K562 (cell line): ENCODE data around the gene JUP. TPM values are rescaled to one million over a fixed set of nuclear protein-coding genes. Genes with fewer than 3 reads are reported as not detected.

Experiments used
- ARID2 ChIP-seq: fragments of 450-650 bp; IDR thresholded peaks from 2 replicates; pipeline ENCODE4 v1.6.1; 2017; ENCODE audit warnings: antibody characterized with exemption, mild to moderate bottlenecking
- CBFA2T3 ChIP-seq: fragments of 450-650 bp; IDR thresholded peaks from 2 replicates; pipeline ENCODE4 v1.6.1; 2017
- CREB1 ChIP-seq, 2 experiments: sonication (generic) in 1 of 2; formaldehyde crosslinking in 1 of 2; IDR thresholded peaks; 2 replicates each; pipeline versions ENCODE4 v1.6.1 to v1.8.0; 2012 to 2022; ENCODE audit warnings: inconsistent platforms in 1 of 2, mild to moderate bottlenecking in 1 of 2, missing genetic modification reagents in 1 of 2, moderate library complexity in 1 of 2
- HDAC3 ChIP-seq: fragments of 450-650 bp; IDR thresholded peaks from 2 replicates; pipeline ENCODE4 v1.6.1; 2018; ENCODE audit warnings: borderline replicate concordance, mild to moderate bottlenecking, moderate library complexity; ENCODE audit not compliant: partially characterized antibody
- JUN ChIP-seq, 2 experiments: sonication (generic) in 1 of 2; formaldehyde crosslinking in 1 of 2; IDR thresholded peaks; 2 replicates each; pipeline versions ENCODE4 v1.6.1 to v1.8.0; 2012 to 2022; ENCODE audit warnings: borderline replicate concordance in 2 of 2, mild to moderate bottlenecking in 2 of 2, improper control_type of control experiment in 1 of 2, low read depth in 1 of 2, low read length in 1 of 2, missing genetic modification reagents in 1 of 2
- LCOR ChIP-seq: sonication (generic); formaldehyde crosslinking; IDR thresholded peaks from 2 replicates; pipeline ENCODE4 v1.8.0; 2022; ENCODE audit warnings: mild to moderate bottlenecking, missing genetic modification reagents
- NCOA4 ChIP-seq: fragments of 450-650 bp; IDR thresholded peaks from 2 replicates; pipeline ENCODE4 v1.6.1; 2018; ENCODE audit warnings: mild to moderate bottlenecking; ENCODE audit not compliant: partially characterized antibody
- NFXL1 ChIP-seq: fragments of 450-650 bp; formaldehyde crosslinking; IDR thresholded peaks from 2 replicates; pipeline ENCODE4 v1.4.0; 2021; ENCODE audit warnings: mild to moderate bottlenecking
- NRF1 ChIP-seq, 2 experiments: fragments of 450-650 bp; IDR thresholded peaks in 1 of 2; conservative IDR thresholded peaks in 1 of 2; 2 replicates each; pipeline ENCODE4 v1.6.1; 2014; ENCODE audit warnings: mild to moderate bottlenecking in 2 of 2
- POLR2B ChIP-seq: fragments of 450-650 bp; IDR thresholded peaks from 2 replicates; pipeline ENCODE4 v1.6.1; 2018; ENCODE audit warnings: low read depth; ENCODE audit not compliant: partially characterized antibody
- RUNX1 ChIP-seq: sonication (generic); IDR thresholded peaks from 2 replicates; pipeline ENCODE4 v1.6.1; 2016; ENCODE audit warnings: antibody characterized with exemption, low read depth
- SMAD1 ChIP-seq: fragments of 150-350 bp; IDR thresholded peaks from 2 replicates; pipeline ENCODE4 v1.6.1; 2014; ENCODE audit warnings: low read length, low read depth; ENCODE audit not compliant: partially characterized antibody
- ZBTB33 ChIP-seq: sonication (generic); formaldehyde crosslinking; IDR thresholded peaks from 2 replicates; pipeline ENCODE4 v1.8.1; 2023; ENCODE audit warnings: mild to moderate bottlenecking, missing genetic modification reagents
- ZNF224 ChIP-seq: sonication (generic); formaldehyde crosslinking; IDR thresholded peaks from 2 replicates; pipeline ENCODE4 v1.8.0; 2022; ENCODE audit warnings: mild to moderate bottlenecking, missing genetic modification reagents
- ZNF239 ChIP-seq: fragments of 250-450 bp; sonication (Bioruptor Pico); IDR thresholded peaks from 2 replicates; pipeline ENCODE4 v1.4.0; 2020; ENCODE audit warnings: mild to moderate bottlenecking
- ZNF407 ChIP-seq: fragments of 450-650 bp; IDR thresholded peaks from 2 replicates; pipeline ENCODE4 v1.6.1; 2016; ENCODE audit warnings: low read depth
- ZNF584 ChIP-seq: fragments of 200-800 bp; sonication (Bioruptor generic); IDR thresholded peaks from 2 replicates; pipeline ENCODE4 v1.6.1; 2016; ENCODE audit warnings: low read depth, mild to moderate bottlenecking, missing genetic modification characterization, missing compliant biosample characterization
- polyA plus RNA-seq, 8 experiments: library from polyadenylated mRNA; depleted of rRNA in 4 of 8; stranded (reverse) in 5 of 8; unstranded in 3 of 8; fragments of >200 nt; fragmentation: Nextera tagmentation in 2 of 8; fragmentation: Illumina TruSeq in 1 of 8; extraction: Ambion mirVana in 2 of 8; extraction: Trizol in 1 of 8; gene quantifications; 2 replicates each; pipeline versions ENCODE4 v1.2.1 to v1.2.3, GENCODE V29; 2011 to 2014; ENCODE audit warnings: inconsistent platforms in 1 of 8, missing spikeins in 1 of 8
- total RNA-seq, 7 experiments: library from RNA; depleted of rRNA in 6 of 7; stranded (reverse); fragments of >200 nt in 6 of 7; fragmentation: Illumina TruSeq in 2 of 7; extraction: Trizol in 2 of 7; gene quantifications; 2 replicates each; pipeline versions ENCODE4 v1.2.1 to v1.2.3, GENCODE V29; 2011 to 2021; ENCODE audit warnings: low replicate concordance in 1 of 7

Gene JUP
- total and polyA plus RNA-seq, 9 of the 15 experiments (the other 6 are each of a cell fraction or from before 2014, with no cell fraction given), result 6.4 to 177 (median 31.2) TPM

DNA sequence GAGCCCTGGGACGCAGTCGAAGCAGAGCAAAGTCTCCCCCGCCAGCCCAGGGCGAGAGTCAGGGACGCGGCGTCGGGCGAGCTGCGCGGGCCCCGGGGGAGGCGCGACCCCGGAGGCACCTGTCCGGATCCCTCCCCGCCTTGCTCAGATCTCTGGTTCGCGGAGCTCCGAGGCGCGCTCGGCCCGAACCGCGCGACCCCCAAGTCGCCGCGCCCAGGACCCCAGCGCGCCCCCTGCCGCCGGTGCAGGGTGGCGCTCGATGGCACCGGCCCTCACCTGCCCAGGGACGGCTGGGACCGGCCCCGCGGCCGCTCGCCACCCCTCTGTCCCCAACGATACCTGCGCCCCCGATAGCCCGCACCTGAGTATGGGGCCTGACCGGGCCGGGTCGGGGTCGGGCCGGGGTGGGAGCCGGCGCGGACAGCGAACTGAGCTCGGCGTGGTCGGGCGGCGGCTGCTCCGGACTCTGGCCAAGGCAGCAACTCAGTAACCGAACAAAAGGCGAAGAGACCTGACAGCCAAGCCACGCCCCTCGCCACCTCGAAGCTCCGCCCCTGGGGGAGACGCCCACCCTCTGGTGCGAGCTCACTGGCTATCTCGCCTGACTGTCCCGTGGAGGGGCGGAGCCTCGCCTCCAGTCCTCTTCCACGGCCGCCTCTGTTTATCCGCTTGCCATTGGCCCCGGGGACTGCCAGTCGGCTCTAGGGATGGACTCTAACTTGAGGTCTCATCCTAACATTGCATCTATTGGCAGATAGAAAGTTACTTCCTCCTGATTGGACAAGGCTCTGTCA lies at the start of gene JUP (continued):
- TF ChIP-seq ZNF224 (CRISPR knock-in tag) (no peak), CBFA2T3 (no peak), POLR2B (peak; percentile 88), JUN (IDR thresholded peaks at IDR 0.05; ENCODE audit: borderline replicate concordance, low read depth, low read length) (no peak; the same call in 1 of the 2 replicates), JUN (CRISPR knock-in tag; IDR thresholded peaks at IDR 0.05; ENCODE audit: borderline replicate concordance) (0 out of 2 replicates have a peak, but pooled peaks have one; percentile 49), HDAC3 (no peak), RUNX1 (no peak), NRF1 (conservative IDR thresholded peaks at IDR 0.05 in 1 of 2, IDR thresholded peaks at IDR 0.05 in 1 of 2) (peak; percentile 66 to 75), NCOA4 (no peak), ZNF407 (no peak), NFXL1 (no peak), LCOR (CRISPR knock-in tag) (no peak), CREB1 (IDR thresholded peaks at IDR 0.05) (0 out of 2 replicates have a peak, but pooled peaks have one; percentile 43), CREB1 (CRISPR knock-in tag; IDR thresholded peaks at IDR 0.05) (peak; percentile 50; the same call in 1 of the 2 replicates), ZNF584 (no peak), ARID2 (no peak), ZBTB33 (CRISPR knock-in tag) (peak; percentile 54; the same call in 1 of the 2 replicates), ZNF239 (CRISPR knock-in tag) (no peak), SMAD1 (peak; percentile 30)
